HG03521 (cell line): ENCODE results near the gene MAGI2.
A peak's percentile ranks its signal among the peaks of the same experiment; 100 is the strongest.
"Not testable (repeated sequence)": the region's sequence is repeated elsewhere in the genome, so short reads cannot be mapped to it uniquely, and the experiment has no call there.

Experiments
- ATAC-seq: cut with Tn5 transposase; IDR thresholded peaks from one replicate; pipeline ENCODE4 v1.9.1; 2021; ENCODE audit warnings: mild to moderate bottlenecking, moderate library complexity; ENCODE audit not compliant: unreplicated experiment

MAGI2 gene

GRCh38 chr7:78024591-78024990, 1428.9 kb downstream of the MAGI2 start:
- no peak for ATAC-seq

DNA sequence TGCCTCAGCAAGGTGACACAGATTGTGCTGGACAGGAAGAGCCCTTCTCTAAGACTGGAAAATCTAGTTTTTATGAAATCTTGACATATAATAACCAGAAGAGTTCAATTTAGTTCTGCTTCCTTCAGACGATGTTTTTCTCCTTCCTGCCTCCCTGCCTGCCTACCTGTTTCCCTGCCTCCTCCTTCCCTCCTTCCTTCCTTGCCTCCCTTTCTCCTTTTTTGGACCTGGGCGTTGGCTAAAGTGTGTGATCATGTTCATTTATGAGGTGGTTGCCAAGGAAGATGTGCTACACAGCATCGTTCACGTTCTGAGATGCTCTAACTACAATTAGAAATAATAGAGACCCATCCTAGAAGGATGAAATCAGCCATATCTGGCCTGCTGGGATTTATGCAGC, 1430.3 kb downstream of the MAGI2 start:
- ATAC-seq = no peak

DNA sequence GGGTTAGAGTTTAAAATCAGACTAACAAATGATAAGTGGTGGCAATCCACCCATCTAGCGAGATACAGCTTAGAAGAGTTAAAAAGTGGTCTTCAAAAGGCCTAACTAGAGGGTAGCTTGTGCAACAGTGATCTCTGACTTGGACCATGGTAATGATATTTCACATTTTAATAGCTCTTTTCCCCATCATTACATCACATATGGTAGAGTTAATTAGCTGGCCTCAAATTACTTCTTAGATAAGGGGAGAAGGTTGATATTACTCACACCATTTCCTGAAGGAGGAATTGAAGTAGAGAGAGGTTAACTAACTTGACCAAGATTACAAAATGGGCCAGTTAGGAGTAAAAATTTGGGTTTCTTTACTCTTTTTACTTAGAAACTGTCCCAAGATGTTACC, 1431.3 kb downstream of the MAGI2 start:
- no peak for ATAC-seq

GRCh38 chr7:78020874-78021249, 1432.6 kb downstream of the MAGI2 start:
- no peak for ATAC-seq

DNA sequence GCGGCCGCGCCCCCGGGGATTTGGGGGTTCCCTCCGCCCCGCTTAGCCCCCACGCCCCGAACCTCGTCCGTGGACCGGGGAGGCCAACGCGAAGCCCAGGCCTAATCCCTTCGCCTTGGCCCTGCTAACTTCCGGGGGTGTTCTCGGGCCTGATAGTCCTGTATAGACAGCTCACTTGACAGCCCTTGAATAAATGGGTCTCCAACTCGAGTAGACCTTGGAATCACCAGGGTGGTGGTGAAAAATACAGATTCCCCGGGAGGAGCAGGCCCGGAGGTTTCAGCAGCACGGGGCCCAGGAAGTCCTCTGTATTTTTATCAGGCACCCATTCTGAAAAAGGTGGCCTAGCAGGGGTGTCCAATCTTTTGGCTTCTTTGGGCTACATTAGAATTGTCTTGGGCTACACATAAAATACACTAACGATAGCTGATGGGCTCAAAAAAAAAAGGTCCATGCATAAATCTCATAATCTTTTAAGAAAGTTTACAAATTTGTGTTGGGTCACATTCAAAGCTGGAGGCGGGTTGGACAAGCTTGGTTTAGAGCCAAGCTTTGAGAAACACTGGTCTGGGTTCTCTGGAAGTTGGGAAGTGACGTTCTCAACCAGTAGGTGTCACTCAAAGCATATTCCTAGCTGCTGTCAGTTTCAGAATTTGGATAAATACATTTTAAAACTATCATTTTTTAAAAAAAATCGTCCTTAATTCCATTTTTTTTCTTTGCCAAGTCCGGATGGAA, 1433.2 kb downstream of the MAGI2 start:
- ATAC-seq = peak; percentile 27

- ATAC-seq = peak; percentile 67
Measured at GRCh38 chr7:78019447-78020135, 1433.9 kb downstream of the MAGI2 start.

DNA sequence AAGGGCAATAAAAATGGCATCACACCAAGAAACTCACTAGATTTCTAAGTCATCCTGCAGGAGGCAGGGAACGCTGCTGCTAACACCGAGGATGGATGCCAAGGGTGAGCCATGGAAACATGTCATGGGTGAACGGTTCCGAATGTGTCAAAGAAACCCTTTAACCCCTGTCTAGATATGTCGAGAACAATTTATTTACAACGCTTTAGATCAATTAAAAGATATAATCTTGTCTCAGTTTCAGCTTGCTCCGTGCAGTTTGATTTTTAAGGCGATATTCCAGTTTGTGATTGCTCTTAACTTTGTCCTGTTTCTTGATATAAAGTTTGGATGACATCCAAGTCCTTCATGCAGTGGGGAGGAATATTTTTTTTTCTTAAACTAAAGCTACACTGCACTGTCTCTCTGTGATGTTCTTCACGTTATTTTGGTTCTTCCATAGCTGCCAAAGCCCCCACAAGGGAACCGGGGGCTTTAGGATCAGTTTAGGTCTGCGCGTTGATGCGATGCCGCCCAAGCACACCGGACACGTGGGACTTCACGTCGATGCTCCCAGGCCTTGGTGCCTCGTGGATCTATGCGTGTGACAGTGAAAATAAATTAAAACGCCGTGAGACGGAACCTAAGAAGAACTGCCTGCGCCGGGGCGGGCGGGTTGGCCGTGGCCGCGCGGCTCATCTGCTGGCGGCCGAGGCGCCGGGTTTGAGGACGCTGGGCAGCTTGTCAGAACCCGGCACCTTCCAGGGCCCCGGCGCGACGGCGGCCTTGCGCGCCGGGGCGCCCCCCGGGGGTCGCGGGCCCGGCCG, 1434.6 kb downstream of the MAGI2 start:
- peak; percentile 30 for ATAC-seq

DNA sequence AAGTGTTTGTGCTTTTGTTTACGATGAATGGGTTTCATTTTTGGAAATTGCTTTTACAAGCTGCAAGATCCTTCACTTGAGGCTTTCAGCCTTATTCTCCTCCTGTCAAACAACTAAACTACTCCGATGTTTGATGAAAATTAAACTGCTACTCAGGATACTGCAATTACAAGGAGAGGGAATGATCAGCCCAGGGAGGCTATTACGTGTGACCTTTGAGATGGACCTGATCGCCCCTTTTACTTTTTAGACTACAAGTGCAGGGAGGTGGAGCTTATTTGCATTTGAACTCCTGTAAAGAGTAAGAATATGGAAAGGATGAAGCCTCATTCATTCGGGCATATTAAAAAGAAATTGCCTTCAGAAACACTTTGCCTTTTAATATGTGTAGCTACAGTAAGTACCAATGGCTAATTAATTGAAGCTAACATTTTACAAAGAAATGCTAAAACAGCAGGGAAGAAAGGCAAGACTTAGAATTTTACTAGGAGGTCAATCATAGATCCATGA, 1435.8 kb downstream of the MAGI2 start:
- no peak for ATAC-seq

DNA sequence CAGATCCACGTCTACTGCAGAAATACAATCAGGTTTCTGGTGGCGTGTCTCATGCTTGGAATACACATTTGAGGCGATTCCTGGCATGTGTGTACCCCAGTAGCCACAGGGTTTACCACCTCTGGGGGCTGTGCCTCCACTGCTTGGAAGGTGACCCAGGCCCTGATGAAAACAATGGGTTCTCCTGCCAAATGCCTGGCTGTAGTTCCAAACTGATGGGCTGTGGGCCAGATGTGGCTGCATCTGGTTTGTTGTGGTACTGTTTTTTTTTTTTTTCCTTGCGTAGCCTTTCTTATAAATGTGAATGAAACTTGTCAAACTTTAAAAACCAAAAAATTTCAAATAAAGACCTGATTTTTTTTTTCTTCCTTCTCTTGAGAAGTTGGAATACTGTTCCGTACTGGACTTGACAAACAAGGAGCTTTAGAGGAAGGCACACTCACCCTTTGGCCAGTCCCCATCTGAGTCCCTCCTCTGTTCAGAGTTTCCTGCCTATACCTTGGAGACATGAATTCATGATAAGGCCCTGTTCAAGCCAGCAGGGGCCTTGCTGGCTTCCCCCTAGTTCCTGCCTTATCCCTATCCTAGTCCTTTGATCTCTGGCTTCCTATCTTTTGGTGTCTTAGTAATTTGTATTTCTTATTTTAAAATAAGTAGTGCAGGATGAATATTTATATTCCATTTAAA, 1437.8 kb downstream of the MAGI2 start:
- ATAC-seq = no peak

- ATAC-seq = no peak
Measured at GRCh38 chr7:78014401-78014800, 1439.1 kb downstream of the MAGI2 start.

GRCh38 chr7:78013386-78013785, 1440.1 kb downstream of the MAGI2 start:
- no peak for ATAC-seq

GRCh38 chr7:78011642-78012041, 1441.8 kb downstream of the MAGI2 start:
- ATAC-seq = no peak

DNA sequence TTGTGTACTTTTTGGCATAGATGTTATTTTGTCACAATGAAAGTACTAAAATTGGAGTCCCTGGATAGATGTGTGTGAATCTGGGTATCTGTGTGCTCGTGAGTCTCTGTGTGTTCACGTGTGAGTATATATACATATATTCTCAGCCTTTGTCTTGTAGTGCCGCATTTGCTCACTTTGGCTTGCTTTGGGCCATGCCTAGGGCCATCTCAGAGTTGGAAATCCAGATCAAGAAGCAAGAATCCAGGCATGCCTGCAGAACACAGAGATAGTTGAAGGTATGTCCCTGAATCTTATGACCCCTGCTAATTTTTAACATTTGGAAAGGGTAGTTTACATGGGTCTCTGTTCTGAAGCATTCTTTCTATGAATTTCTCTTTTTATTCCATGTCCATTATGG, 1446.2 kb downstream of the MAGI2 start:
- no peak for ATAC-seq

GRCh38 chr7:78006063-78006755, 1447.3 kb downstream of the MAGI2 start:
- ATAC-seq = no peak

DNA sequence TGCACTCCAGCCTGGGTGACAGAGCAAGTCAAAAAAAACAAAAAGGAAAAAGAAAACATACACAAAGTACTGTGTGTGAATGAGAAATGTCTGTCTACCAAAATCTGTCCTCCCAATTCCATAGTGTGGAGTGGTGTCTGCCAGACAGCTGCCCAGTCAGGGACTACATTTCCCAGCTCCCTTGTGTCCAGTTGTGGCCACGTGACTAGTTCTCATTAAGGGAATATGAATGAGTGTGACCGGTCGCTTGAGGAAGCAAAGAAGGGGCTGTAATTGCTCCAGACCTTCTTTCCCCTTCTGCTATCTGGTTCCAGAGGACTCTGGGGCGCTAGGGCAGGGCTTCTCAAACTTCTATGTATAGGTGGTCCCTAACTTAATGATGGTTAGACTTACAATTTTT, 1450.8 kb downstream of the MAGI2 start:
- no peak for ATAC-seq

- no peak for ATAC-seq
Measured at GRCh38 chr7:78002021-78002420, 1451.4 kb downstream of the MAGI2 start.

DNA sequence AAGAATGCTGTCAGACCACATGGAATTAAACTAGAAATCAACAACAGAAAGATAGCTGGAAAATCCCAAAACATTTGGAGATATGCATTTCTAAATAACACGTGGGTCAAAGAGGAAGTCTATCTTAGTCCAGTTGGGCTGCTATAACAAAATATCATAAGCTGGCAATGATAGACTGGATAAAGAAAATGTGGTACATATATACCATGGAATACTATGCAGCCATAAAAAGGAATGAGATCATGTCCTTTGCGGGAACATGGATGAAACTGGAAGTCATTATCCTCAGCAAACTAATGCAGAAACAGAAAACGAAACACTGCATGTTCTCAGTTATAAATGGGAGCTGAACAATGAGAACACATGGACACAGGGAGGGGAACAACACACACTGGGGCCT, 1454.3 kb downstream of the MAGI2 start:
- ATAC-seq = not testable (repeated sequence)

DNA sequence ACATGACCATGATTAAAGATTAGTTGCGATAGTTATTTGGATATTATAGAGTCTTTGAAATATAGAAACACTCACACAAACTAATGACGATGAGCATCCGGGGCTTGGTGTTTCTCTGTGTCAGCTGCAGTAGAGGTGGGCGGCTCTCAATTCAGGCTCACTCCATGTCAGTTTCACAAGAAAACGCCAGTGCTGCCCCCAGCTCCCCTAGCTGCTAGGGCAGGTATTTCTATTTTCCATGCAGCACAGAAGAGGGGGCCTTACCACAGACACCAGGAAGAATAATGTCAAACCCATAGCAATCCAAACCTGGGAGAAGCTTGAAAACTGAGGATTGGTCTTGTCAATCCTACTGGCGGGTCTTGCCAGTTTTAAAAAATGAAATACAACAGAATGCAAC, 1457.8 kb downstream of the MAGI2 start:
- ATAC-seq = no peak

- ATAC-seq = no peak
Measured at GRCh38 chr7:77993838-77994237, 1459.6 kb downstream of the MAGI2 start.

DNA sequence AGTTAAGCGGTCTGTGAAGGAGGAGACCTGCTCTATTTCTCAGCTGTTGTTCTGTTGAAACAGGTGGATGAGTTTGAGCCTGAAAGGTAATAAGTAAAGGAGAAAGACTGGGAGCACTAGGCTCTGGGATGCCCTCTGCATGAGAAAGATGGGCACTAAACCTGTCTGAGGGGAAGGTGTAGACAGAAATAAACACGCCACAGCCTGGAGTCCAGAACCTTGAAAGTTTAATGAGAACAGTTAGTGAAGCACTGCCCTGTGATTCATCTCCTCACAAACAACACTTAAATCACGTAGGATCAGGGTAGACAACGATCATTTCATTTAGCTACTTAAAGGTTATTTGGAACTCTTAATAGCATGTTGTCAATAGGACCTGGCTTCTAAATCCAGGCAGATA, 1461.8 kb downstream of the MAGI2 start:
- ATAC-seq = no peak
